Pancreas (tissue), 10 donors: ENCODE data around the gene TACC3. TPM values are rescaled to one million over a fixed set of nuclear protein-coding genes. Genes with fewer than 3 reads are reported as not detected.

Experiments
- ATAC-seq, 4 donors: fragments of 200-7000 bp; cut with Tn5 transposase; one replicate each; pipeline versions ENCODE4 v1.8.0 to v1.9.1; 2020; ENCODE audit warnings: mild to moderate bottlenecking in 4 of 4, moderate library complexity in 4 of 4
- DNase-seq, 6 donors: peaks; one replicate each; pipeline ENCODE4 v3.0.0-alpha.2; 2020
- FAIRE-seq: peaks from 2 replicates; lab custom pipeline; 2012; peaks lifted over from hg19 to GRCh38; lab: Jason Lieb, UNC
- H3K27ac ChIP-seq, 4 donors: fragments of 200-600 bp; sonication (generic); 1 replicate in 3 of 4; 2 replicates in 1 of 4; pipeline versions ENCODE4 v1.5.0 to v1.8.0; 2020
- H3K27me3 ChIP-seq, 4 donors: fragments of 200-600 bp; one replicate each; pipeline ENCODE4 v1.8.0; 2021
- H3K36me3 ChIP-seq, 3 donors: fragments of 200-600 bp; sonication (generic) in 1 of 3; one replicate each; pipeline versions ENCODE4 v1.5.0 to v1.8.0; 2020 to 2021
- H3K4me1 ChIP-seq, 3 donors: fragments of 200-600 bp; one replicate each; pipeline ENCODE4 v1.8.0; 2021
- H3K4me3 ChIP-seq, 4 donors: fragments of 200-600 bp; sonication (generic) in 2 of 4; one replicate each; pipeline versions ENCODE4 v1.5.0 to v1.8.0; 2020 to 2021
- H3K9me3 ChIP-seq, 4 donors: fragments of 200-600 bp; one replicate each; pipeline ENCODE4 v1.8.0; 2021
- CTCF ChIP-seq, 4 donors: fragments of 200-600 bp; sonication (generic) in 3 of 4; IDR thresholded peaks; one replicate each; pipeline versions ENCODE4 v1.5.0 to v1.8.0; 2021; ENCODE audit warnings: antibody characterized with exemption in 4 of 4
- WGBS, 2 donors: extraction: QIAGEN DNeasy Blood & Tissue Kit; methylation state at CpG; one replicate each; pipeline ENCODE4 v1.1.7; 2013; 5-methylcytosine and 5-hydroxymethylcytosine counted together
- intact Hi-C, 3 donors: fragments of 100-400 bp; cut with DNase I; formaldehyde crosslinking; loops; one replicate each; pipeline versions ENCODE4 v1.11.1 to v1.14.2; 2022
- polyA plus RNA-seq, 2 donors: library from polyadenylated mRNA; stranded (reverse); fragments of 200-250 nt; gene quantifications; one replicate each; pipeline ENCODE4 v1.2.3, GENCODE V29; 2013
- total RNA-seq, 6 donors: library from RNA; stranded (reverse); fragmentation: NEBNext Ultra II Directional in 4 of 6; extraction: Animal tissue kit (Norgen Biotek cat#: 25700) in 4 of 6; gene quantifications; one replicate each; pipeline versions ENCODE4 v1.2.1 to v1.2.4, GENCODE V29; 2021 to 2023
- donor health status: healthy with polysubstance abuse.
- donor health status: DM: no; HTN: no; CAD: no; lungs with moderate emphysema.
- donor health status: DM: no; HTN: no; CAD: no.
- donor health status: control.
- donor health status: control.
- donor health status: Bipolar disorder and iron deficiency.
- donor health status: DM: yes; HTN: yes; CAD: no.
- donor health status: DM: no; HTN: no; CAD: no.
- donor health status: DM: no; HTN: no; CAD: no.
- donor health status: DM: yes; HTN: yes; CAD: no.

TACC3 gene
- total and polyA plus RNA-seq, 8 donors, result 0.97 to 4.8 (median 3.3) TPM

GRCh38 chr4:1720163-1720983, 948 bp upstream of the TACC3 start:
- peak overlapping the region; percentile 24 to 71 (median 50) for H3K4me3 ChIP-seq
- peaks cover 0 to 29% (median 28%) of the 10 kb centered on the region in 3 donors for H3K4me1 ChIP-seq
- WGBS, 2 donors, result 1% methylated on average over 52 to 79 of the region's 79 CpGs
- no peak for TF ChIP-seq CTCF (IDR thresholded peaks at IDR 0.05)
- DNase-seq, result peak in 5 of 6 donors; percentile 55 to 89 (median 76)
- peaks cover 0 to 7% (median 0%) of the 10 kb centered on the region in 3 donors for H3K36me3 ChIP-seq
- no peaks in the 10 kb centered on the region for H3K9me3 ChIP-seq
- FAIRE-seq, result no peak
- H3K27me3 ChIP-seq, result no peaks in the 10 kb centered on the region
- peak; percentile 13 to 41 (median 34) for ATAC-seq
- H3K27ac ChIP-seq, result peak overlapping the region; percentile 77 to 90 (median 81)
- intact Hi-C loops, result no loop called here

- FAIRE-seq, result no peak
- Histone ChIP-seq H3K27ac (no peak overlapping the region), H3K4me3 (peak overlapping the region; percentile 42 to 71 (median 55)), H3K27me3 (no peaks in the 10 kb centered on the region), H3K4me1 (peaks cover 0 to 29% (median 28%) of the 10 kb centered on the region in 3 donors), H3K9me3 (no peaks in the 10 kb centered on the region), H3K36me3 (peaks cover 0 to 4% (median 0%) of the 10 kb centered on the region in 3 donors)
- ATAC-seq, result no peak
- peak in 3 of 6 donors; percentile 51 to 86 (median 77) for DNase-seq
- WGBS, 2 donors, result 3 to 7% methylated on average over 38 to 61 of the region's 61 CpGs
- no peak for TF ChIP-seq CTCF (IDR thresholded peaks at IDR 0.05)
- intact Hi-C loops, result no loop called here
These were observed 587 bp downstream of the TACC3 start for GRCh38 chr4:1721666-1722550.

GRCh38 chr4:1722551-1723118, 1.3 kb downstream of the TACC3 start:
- peak overlapping the region in 1 of 4 donors; percentile 71 for H3K4me3 ChIP-seq
- H3K27ac ChIP-seq, result peak overlapping the region in 2 of 4 donors; percentile 58 to 61

More at GRCh38 chr4:1722551-1723118, 1.3 kb downstream of the TACC3 start:
- Histone ChIP-seq H3K36me3 (no peaks in the 10 kb centered on the region), H3K9me3 (no peaks in the 10 kb centered on the region), H3K4me1 (peaks cover 0 to 28% (median 24%) of the 10 kb centered on the region in 3 donors), H3K27me3 (no peaks in the 10 kb centered on the region)
- intact Hi-C loops, result no loop called here
- 46 to 50% methylated on average over 18 of the region's 18 CpGs for WGBS, 2 donors
- FAIRE-seq (no peak), ATAC-seq (no peak), DNase-seq (peak in 2 of 6 donors; percentile 32 to 59)
- TF ChIP-seq CTCF (IDR thresholded peaks at IDR 0.05), result no peak
